Transverse colon (tissue), 4 donors: ENCODE results near the gene UEVLD.

Experiments used
- POLR2AphosphoS5 ChIP-seq, 3 donors: sonication (generic); formaldehyde crosslinking; IDR thresholded peaks; one replicate each; pipeline ENCODE4 v1.6.1; 2016; ENCODE audit warnings: antibody characterized with exemption in 3 of 3
- TF ChIP-seq, protein P1 (sequence below), 5 experiments: fragments of 200-600 bp in 3 of 5; fragments of 450-650 bp in 2 of 5; sonication (generic) in 3 of 5; IDR thresholded peaks; 1 replicate in 2 of 5; 2 replicates in 3 of 5; pipeline ENCODE4 v1.5.1; 2016 to 2017; ENCODE audit warnings: antibody characterized with exemption in 5 of 5, inconsistent platforms in 3 of 5, mild to moderate bottlenecking in 2 of 5, moderate library complexity in 1 of 5

DNA sequence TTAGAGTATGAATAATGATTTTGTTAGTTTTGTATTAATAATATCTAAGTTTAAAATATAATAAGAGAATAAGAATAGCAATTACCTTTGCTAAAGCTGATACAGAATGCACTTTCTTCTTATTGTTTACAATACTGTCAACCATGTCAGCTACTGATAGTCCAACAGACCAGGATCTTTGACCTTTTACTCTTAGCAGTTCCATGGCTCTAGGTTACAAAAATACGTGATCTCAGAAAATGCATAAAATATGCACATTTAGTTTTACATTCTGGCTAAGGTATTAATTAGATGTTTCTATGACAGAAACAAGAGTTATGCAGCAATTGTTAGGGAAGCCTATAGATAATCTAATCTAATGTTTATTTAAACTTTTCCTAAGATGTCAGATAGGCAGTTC lies 54.3 kb downstream of the UEVLD start:
- TF ChIP-seq, protein P1, sequence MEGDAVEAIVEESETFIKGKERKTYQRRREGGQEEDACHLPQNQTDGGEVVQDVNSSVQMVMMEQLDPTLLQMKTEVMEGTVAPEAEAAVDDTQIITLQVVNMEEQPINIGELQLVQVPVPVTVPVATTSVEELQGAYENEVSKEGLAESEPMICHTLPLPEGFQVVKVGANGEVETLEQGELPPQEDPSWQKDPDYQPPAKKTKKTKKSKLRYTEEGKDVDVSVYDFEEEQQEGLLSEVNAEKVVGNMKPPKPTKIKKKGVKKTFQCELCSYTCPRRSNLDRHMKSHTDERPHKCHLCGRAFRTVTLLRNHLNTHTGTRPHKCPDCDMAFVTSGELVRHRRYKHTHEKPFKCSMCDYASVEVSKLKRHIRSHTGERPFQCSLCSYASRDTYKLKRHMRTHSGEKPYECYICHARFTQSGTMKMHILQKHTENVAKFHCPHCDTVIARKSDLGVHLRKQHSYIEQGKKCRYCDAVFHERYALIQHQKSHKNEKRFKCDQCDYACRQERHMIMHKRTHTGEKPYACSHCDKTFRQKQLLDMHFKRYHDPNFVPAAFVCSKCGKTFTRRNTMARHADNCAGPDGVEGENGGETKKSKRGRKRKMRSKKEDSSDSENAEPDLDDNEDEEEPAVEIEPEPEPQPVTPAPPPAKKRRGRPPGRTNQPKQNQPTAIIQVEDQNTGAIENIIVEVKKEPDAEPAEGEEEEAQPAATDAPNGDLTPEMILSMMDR (IDR thresholded peaks at IDR 0.05): no peak
- no peak for TF ChIP-seq POLR2AphosphoS5 (IDR thresholded peaks at IDR 0.05)
